Activated CD4-positive, alpha-beta T cell treated with anti-CD3 and anti-CD28 coated beads, Interleukin-2, Interleukin-6, amounts not matched to agents 100 ng/mL and 50 ng/mL, durations not matched to agents 16 hours and 8 hours (primary cell): ENCODE data around the gene CCDC30.
A peak's percentile ranks its signal among the peaks of the same experiment; 100 is the strongest.
"Not testable (repeated sequence)": the region's sequence is repeated elsewhere in the genome, so short reads cannot be mapped to it uniquely, and the experiment has no call there.

Source experiments
- DNase-seq: peaks from one replicate; pipeline ENCODE4 v3.0.0-alpha.2; 2020

The CCDC30 gene

GRCh38 chr1:42533101-42533863 lies 70.2 kb downstream of the CCDC30 start:
- DNase-seq, result no peak

GRCh38 chr1:42541104-42541503 lies 78.0 kb downstream of the CCDC30 start:
- no peak for DNase-seq

DNA sequence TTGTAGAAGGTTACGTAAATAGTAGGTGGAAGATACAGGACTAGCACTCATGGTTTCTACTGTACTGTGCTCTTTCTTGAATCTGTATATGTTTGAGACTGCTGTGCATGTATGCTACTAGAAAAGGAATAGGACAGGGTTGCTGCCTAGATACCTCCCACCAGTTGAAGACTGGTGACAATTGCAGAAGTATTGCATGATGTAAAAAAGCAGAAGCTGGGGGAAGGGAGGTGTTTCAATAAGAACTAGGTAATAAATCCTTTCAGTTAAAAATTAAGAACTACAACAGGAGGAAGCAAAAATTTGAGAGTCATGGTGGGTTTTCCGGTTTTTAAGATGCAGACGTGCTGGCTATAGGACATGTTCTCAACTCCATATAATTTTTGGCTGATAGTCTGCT lies 88.1 kb downstream of the CCDC30 start:
- no peak for DNase-seq

GRCh38 chr1:42551590-42551989 lies 88.5 kb downstream of the CCDC30 start:
- no peak for DNase-seq

DNA sequence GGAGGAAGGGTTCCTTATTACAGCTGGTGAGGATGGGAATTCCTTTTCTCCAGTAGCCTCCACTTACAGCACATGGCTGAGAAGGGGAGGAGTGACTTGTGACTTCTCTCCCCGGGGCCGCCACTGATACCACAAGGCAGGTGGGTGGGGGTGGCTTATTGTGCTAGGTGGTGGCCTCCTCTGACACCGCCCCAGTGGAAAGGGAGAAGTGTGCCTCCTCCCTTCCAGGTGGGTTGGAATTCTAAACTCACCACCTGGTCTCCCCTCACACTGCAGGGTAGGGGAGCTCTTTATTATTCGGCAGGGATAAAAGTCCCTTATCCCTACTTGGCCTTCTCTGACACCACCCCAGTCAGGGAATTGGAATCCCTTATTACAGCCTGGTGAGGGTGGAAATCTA lies 89.5 kb downstream of the CCDC30 start:
- no peak for DNase-seq

DNA sequence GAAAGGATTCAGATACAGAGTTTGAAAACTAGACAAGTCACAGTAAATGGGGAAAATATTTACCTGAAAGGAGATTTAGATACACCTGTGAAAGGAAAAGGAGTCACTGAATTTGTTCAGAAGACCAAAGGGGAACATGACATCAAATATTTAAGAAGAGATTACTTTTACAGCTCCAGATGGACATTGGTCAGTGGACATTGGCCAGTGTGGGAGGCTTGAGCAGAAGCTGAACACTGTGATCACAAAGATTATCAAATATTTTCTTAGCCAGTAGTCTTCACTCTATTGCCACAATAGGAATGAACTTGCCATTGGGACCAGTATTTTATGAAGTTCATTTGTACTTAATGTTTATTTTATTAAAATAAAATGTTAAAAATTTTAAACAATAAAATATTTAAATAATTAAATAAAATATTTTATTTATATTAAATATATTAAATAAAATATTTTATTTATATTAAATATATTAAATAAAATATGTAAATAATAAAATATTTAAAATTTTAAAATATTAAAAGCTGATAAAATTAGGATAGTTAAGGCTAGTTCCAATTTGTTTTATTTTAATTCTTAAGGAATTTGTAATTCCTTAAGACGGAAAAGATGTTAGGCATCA lies 94.3 kb downstream of the CCDC30 start:
- no peak for DNase-seq

DNA sequence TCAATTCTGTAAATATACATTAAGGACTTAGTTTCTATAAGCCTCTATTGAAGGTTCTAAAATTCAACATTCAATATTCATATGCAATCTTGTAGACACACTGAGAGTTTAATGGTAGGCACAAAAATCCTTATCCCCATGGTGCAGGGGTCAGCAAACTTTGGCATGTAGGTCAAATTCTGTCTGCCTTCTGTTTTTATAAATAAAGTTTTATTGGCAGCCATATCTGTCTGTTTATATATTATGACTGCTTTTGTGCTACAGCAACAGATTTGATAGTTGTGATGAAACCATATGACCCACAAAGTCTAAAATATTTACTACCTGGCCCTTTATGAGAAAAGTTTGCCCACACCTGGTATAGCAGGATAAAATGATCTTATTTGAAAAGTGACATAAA lies 104.0 kb downstream of the CCDC30 start:
- no peak for DNase-seq

GRCh38 chr1:42576935-42577334 lies 113.8 kb downstream of the CCDC30 start:
- no peak for DNase-seq

DNA sequence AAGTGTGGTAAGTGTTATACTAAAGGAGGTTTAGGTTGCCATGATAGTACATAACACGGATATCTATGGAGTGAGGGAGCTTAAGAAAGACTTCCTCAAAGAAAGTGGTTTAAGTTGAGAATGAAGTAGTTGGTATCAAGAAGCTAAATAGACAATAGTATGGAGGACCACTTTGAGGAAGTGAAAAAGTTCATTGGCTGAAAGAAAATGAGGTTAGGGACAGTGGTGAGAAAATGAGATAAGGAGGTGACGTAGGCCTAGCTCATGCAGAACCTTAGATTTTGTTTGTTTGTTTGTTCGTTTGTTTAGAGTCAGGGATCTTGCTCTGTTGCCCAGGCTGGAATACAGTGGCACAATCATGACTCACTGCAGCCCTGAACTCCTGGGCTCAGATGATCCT lies 122.9 kb downstream of the CCDC30 start:
- no peak for DNase-seq

DNA sequence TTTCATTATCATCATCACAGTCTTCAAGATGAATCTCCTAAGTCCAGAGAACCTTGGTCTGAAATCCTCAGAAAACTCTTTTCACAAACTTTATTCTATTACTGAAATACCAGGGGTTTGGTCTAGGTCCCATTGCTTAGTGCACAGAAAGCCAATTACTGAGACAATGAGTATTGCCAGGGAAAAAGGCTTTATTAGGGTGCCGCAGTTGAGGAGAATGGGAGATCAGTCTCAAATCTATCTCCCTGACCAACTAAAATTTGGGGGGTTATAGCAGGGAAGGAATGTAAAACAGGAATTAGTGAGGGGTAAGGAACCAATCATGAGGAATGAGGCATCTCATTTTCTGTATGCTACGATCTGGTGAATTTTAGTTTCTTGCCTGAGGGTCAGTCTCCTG lies 124.7 kb downstream of the CCDC30 start:
- no peak for DNase-seq

GRCh38 chr1:42592811-42593210 lies 129.7 kb downstream of the CCDC30 start:
- DNase-seq, result no peak

DNA sequence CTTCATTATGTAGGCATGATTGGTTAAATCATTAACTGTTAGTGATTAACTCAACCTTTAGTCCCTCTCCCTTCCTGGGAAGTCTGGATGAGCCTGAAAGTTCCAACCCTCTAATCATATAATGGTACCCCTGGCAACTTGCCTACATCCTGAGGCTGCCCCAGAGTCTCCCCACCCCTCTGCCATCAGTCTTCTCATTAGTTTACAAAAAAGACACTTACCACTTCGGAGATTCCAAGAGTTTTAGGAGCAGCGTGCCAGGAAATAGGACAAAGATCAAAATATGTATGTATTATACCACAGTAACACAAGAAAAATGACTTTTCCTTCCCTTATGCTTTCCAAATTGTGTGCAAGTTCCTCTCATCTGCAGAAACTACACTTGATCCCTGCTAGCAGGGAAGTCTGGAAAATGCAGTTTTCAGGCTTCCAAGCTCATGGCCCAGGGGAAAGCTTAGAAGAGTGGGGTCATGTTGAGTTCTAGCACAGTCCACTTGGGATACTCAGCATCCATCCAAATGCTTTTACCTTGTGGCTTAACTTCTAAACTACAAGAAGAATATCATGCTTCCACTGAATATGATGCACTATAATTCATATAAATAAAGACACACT lies 130.5 kb downstream of the CCDC30 start:
- DNase-seq, result no peak

DNA sequence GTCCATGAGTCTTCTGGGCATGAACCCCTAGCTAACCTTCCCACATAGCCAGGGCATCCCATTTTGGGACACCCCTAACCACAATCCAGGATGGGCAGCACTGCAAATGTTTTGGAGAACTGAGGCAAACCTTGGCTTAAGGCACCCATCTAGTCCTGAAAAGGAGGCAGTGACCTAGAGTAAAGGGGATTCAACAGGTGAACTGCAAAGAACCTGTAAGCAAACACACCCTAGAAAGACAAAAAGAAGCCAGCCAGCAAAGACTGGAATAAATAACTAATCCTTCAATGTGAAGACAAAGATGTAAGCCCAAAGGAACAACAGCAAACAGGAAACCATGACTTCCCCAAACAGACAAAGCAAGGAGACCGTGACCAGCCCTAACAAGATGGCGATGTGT lies 138.4 kb downstream of the CCDC30 start:
- DNase-seq, result no peak

- no peak for DNase-seq
Observed at GRCh38 chr1:42613803-42614131, 150.7 kb downstream of the CCDC30 start.

DNA sequence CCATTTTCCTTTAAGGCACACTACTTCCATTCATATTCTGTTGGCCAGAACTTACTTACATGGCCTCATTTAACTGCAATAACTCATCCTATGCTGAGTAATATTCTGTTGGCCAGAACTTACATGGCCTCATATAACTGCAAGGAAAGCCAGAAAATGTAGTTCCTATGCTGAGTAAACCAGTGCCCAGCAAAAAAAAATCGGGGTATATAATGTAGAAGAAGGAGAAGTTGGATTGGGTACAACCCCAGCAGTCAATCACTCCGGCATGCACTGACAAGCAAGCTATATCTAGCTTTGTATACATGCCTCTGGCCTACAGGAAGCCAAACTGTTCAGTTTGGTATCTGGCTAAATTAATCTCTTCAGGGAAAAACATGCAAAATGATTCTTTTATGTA lies 155.8 kb downstream of the CCDC30 start:
- DNase-seq, result no peak

DNA sequence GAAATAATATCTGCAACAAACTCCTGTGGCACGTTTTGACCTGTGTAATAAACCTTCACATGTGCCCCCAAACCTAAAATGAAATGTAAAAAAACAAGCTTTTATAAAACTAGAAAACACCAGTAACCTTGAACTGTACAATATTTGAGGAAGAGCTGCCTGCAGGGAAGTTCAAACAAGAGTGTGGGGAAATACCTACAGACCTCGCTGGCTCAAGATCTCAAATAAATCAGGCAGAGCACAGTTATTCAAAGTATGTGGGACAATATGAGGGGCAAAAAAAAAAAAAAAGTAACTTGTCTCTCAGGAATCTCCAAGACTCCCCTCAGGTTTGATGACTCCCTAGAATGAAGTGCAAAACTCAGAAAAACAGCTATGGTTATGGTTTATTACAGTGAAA lies 157.2 kb downstream of the CCDC30 start:
- no peak for DNase-seq

DNA sequence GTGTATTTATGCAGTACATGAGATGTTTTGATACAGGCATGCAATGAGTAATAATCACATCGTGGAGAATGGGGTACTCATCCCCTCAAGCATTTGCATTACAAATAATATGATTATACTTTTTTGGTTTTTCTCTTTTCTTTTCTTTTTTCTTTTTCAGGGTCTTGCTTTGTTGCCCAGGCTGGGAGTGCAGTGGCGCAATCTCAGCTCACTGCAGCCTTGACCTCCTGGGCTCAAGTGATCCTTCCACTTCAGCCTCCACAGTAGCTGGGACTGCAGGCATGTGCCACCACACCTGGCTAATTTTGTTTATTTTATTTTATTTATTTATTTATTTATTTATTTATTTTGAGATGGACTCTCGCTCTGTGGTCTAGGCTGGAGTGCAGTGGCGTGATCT lies 158.1 kb downstream of the CCDC30 start:
- DNase-seq, result not testable (repeated sequence)

DNA sequence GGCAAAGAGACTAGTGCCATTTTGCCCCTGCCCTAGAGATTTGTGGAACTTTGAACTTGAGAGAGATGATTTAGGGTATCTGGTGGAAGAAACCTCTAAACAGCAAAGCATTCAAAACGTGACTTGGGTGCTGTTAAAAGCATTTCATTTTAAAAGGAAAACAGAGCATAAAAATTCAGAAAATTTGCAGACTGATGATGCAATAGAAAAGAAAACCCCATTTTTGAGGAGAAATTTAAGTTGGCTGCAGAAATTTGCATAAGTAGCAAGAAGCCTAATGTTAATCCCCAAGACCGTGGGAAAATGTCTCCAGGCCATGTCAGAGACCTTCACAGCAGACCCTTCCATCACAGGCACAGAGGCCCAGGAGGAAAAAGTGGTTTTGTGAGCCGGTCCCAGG lies 164.1 kb downstream of the CCDC30 start:
- not testable (repeated sequence) for DNase-seq

GRCh38 chr1:42639116-42639515 lies 176.0 kb downstream of the CCDC30 start:
- no peak for DNase-seq

GRCh38 chr1:42646056-42646455 lies 183.0 kb downstream of the CCDC30 start:
- no peak for DNase-seq

DNA sequence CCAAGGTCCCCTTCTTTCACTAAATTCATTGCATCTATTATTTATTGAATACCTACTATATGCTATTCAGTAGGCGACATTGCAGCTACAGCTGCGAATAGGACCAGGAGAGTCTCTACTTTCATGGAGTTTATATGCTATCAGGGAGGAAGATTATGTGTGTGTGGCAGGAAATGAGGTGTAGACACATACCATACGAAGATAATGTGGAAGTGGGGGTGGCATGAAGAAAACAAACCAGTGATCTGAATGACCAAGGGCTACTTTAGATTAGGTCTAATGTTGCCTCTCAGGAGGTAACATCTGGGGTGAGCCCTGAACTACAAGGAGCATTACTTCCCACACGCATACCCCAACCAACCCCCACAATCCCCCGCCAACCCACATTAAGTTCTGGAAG lies 194.1 kb downstream of the CCDC30 start:
- no peak for DNase-seq

DNA sequence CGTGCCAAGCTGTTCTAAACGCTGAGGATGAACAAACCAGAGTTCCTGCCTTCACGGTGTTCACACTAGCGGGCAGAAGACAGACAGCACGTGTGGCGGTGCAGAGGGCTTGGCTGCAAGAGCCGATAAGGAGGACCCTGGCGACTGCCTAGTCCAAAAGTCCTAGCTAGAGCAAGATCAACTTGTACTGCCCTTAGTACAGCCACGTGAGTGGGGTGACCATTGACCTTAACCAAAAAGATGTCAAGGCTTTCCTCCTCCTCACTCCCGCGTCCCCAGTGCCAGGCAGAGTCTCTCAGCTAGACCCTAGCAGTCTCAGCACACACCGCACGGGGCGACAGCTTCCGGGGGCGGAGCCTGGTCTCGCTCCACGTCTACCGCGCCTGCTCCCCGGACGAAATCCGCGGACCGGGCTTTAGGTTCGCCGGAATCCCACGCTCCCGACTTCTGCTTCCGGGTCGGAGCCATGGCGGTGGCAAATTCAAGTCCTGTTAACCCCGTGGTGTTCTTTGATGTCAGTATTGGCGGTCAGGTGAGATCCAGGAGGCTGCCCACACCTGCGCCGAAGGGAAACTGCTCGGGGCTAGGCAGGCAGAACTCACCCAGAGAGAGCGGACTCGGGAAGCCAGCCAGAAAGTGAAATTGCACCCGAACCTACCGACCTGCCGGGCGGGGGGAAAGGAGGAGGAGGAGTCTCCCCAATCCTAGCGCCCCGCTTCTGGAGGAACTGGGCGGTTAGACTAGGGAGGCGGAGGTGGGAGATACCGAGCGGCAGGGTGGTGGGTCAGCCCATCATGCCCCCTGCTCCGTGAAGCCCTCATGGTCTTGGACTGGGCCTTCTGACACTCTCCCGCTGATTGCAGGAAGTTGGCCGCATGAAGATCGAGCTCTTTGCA lies 195.1 kb downstream of the CCDC30 start, which contains the start of gene PPIH:
TSS of gene PPIH (plus strand) at position 443 of the 896 bp plus-strand sequence. CDS start at position 467, 24 bp downstream.
- DNase-seq, result peak; percentile 96

GRCh38 chr1:42658877-42659337 lies 195.8 kb downstream of the CCDC30 start:
- DNase-seq, result no peak
